ENCODE results near the gene ANKMY1. TPM values are rescaled to one million over a fixed set of nuclear protein-coding genes. Genes with fewer than 3 reads are reported as not detected.

ANKMY1 gene
- total RNA-seq, 1 experiment from 2014 or later = 30.8 TPM

- peak overlapping the region; percentile 98 for H3K27ac ChIP-seq (ENCODE audit: low read length)
- H3K4me2 ChIP-seq (ENCODE audit: low read depth, low read length, poor library complexity, severe bottlenecking) = peak overlapping the region; percentile 86
- no peaks in the 10 kb centered on the region for H3K9me3 ChIP-seq (ENCODE audit: low read length)
- no peaks in the 10 kb centered on the region; the same call in 1 of the 2 replicates for H3K36me3 ChIP-seq (ENCODE audit: insufficient read depth, low read length)
- peak overlapping the region; percentile 93 for H3K9ac ChIP-seq (ENCODE audit: low read length)
- peaks cover 77% of the 10 kb centered on the region for H3K79me2 ChIP-seq (ENCODE audit: low read length)
- H4K20me1 ChIP-seq (ENCODE audit: insufficient read depth, low read depth, low read length) = peaks cover 21% of the 10 kb centered on the region; the same call in 1 of the 2 replicates
- no peaks in the 10 kb centered on the region for H3K27me3 ChIP-seq (ENCODE audit: low read length)
- no peaks in the 10 kb centered on the region for H3K9me2 ChIP-seq (replicated peaks; ENCODE audit: insufficient read depth, low read length)
- no peak for DNase-seq
- H2AFZ ChIP-seq (ENCODE audit: low read length) = no peak overlapping the region
- H3K4me3 ChIP-seq (ENCODE audit: low read length) = peak overlapping the region; percentile 83
- peaks cover 65% of the 10 kb centered on the region for H3K4me1 ChIP-seq (ENCODE audit: low read length)
Measured at GRCh38 chr2:240585681-240586197, 28.0 kb upstream of the ANKMY1 start.

GRCh38 chr2:240585101-240585500 is 27.3 kb upstream of the ANKMY1 start:
- no peaks in the 10 kb centered on the region for H3K27me3 ChIP-seq (ENCODE audit: low read length)
- H3K4me3 ChIP-seq (ENCODE audit: low read length) = peak overlapping the region; percentile 83
- peaks cover 77% of the 10 kb centered on the region for H3K79me2 ChIP-seq (ENCODE audit: low read length)
- peaks cover 26% of the 10 kb centered on the region; the same call in 1 of the 2 replicates for H4K20me1 ChIP-seq (ENCODE audit: insufficient read depth, low read depth, low read length)
- no peaks in the 10 kb centered on the region; the same call in 1 of the 2 replicates for H3K36me3 ChIP-seq (ENCODE audit: insufficient read depth, low read length)
- peaks cover 71% of the 10 kb centered on the region for H3K4me1 ChIP-seq (ENCODE audit: low read length)
- H3K9ac ChIP-seq (ENCODE audit: low read length) = peak overlapping the region; percentile 93
- H3K9me3 ChIP-seq (ENCODE audit: low read length) = no peaks in the 10 kb centered on the region
- DNase-seq = peak; percentile 89
- no peaks in the 10 kb centered on the region for H3K9me2 ChIP-seq (replicated peaks; ENCODE audit: insufficient read depth, low read length)
- H3K27ac ChIP-seq (ENCODE audit: low read length) = peak overlapping the region; percentile 98
- peak overlapping the region; percentile 86 for H3K4me2 ChIP-seq (ENCODE audit: low read depth, low read length, poor library complexity, severe bottlenecking)
- no peak overlapping the region for H2AFZ ChIP-seq (ENCODE audit: low read length)

- H3K4me2 ChIP-seq (ENCODE audit: low read depth, low read length, poor library complexity, severe bottlenecking) = peak overlapping the region; percentile 86
- H3K4me1 ChIP-seq (ENCODE audit: low read length) = peaks cover 77% of the 10 kb centered on the region
- H3K27me3 ChIP-seq (ENCODE audit: low read length) = no peaks in the 10 kb centered on the region
- no peaks in the 10 kb centered on the region for H3K9me2 ChIP-seq (replicated peaks; ENCODE audit: insufficient read depth, low read length)
- H2AFZ ChIP-seq (ENCODE audit: low read length) = no peak overlapping the region
- H3K79me2 ChIP-seq (ENCODE audit: low read length) = peaks cover 77% of the 10 kb centered on the region
- DNase-seq = peak; percentile 97
- no peaks in the 10 kb centered on the region; the same call in 1 of the 2 replicates for H3K36me3 ChIP-seq (ENCODE audit: insufficient read depth, low read length)
- H3K27ac ChIP-seq (ENCODE audit: low read length) = peak overlapping the region; percentile 98
- peak overlapping the region; percentile 93 for H3K9ac ChIP-seq (ENCODE audit: low read length)
- peaks cover 31% of the 10 kb centered on the region for H4K20me1 ChIP-seq (ENCODE audit: insufficient read depth, low read depth, low read length)
- H3K9me3 ChIP-seq (ENCODE audit: low read length) = no peaks in the 10 kb centered on the region
- H3K4me3 ChIP-seq (ENCODE audit: low read length) = peak overlapping the region; percentile 83
Measured at GRCh38 chr2:240584486-240585031, 26.8 kb upstream of the ANKMY1 start.

- Histone ChIP-seq H3K36me3 (ENCODE audit: insufficient read depth, low read length) (no peaks in the 10 kb centered on the region; the same call in 1 of the 2 replicates), H3K4me2 (ENCODE audit: low read depth, low read length, poor library complexity, severe bottlenecking) (peak overlapping the region; percentile 86), H3K4me1 (ENCODE audit: low read length) (peaks cover 83% of the 10 kb centered on the region), H3K27me3 (ENCODE audit: low read length) (no peaks in the 10 kb centered on the region), H3K79me2 (ENCODE audit: low read length) (peaks cover 75% of the 10 kb centered on the region), H3K27ac (ENCODE audit: low read length) (peak overlapping the region; percentile 98), H3K9me2 (replicated peaks; ENCODE audit: insufficient read depth, low read length) (no peaks in the 10 kb centered on the region), H3K9me3 (ENCODE audit: low read length) (no peaks in the 10 kb centered on the region), H3K9ac (ENCODE audit: low read length) (no peak overlapping the region), H2AFZ (ENCODE audit: low read length) (no peak overlapping the region), H4K20me1 (ENCODE audit: insufficient read depth, low read depth, low read length) (peaks cover 37% of the 10 kb centered on the region), H3K4me3 (ENCODE audit: low read length) (no peak overlapping the region)
- no peak for DNase-seq
Measured at GRCh38 chr2:240583774-240584173, 26.0 kb upstream of the ANKMY1 start.

- H3K4me3 ChIP-seq (ENCODE audit: low read length) = no peak overlapping the region
- H2AFZ ChIP-seq (ENCODE audit: low read length) = no peak overlapping the region
- H3K4me1 ChIP-seq (ENCODE audit: low read length) = peaks cover 73% of the 10 kb centered on the region
- H3K9ac ChIP-seq (ENCODE audit: low read length) = no peak overlapping the region; the same call in 1 of the 2 replicates
- peak overlapping the region; percentile 98 for H3K27ac ChIP-seq (ENCODE audit: low read length)
- no peaks in the 10 kb centered on the region for H3K27me3 ChIP-seq (ENCODE audit: low read length)
- peaks cover 28% of the 10 kb centered on the region for H4K20me1 ChIP-seq (ENCODE audit: insufficient read depth, low read depth, low read length)
- no peaks in the 10 kb centered on the region for H3K9me2 ChIP-seq (replicated peaks; ENCODE audit: insufficient read depth, low read length)
- no peaks in the 10 kb centered on the region for H3K9me3 ChIP-seq (ENCODE audit: low read length)
- H3K79me2 ChIP-seq (ENCODE audit: low read length) = peaks cover 70% of the 10 kb centered on the region
- DNase-seq = no peak
- H3K36me3 ChIP-seq (ENCODE audit: insufficient read depth, low read length) = no peaks in the 10 kb centered on the region; the same call in 1 of the 2 replicates
- H3K4me2 ChIP-seq (ENCODE audit: low read depth, low read length, poor library complexity, severe bottlenecking) = no peak overlapping the region
Measured at GRCh38 chr2:240582781-240583180, 25.0 kb upstream of the ANKMY1 start.

- Histone ChIP-seq H3K9me3 (ENCODE audit: low read length) (no peaks in the 10 kb centered on the region), H3K4me2 (ENCODE audit: low read depth, low read length, poor library complexity, severe bottlenecking) (no peak overlapping the region), H3K79me2 (ENCODE audit: low read length) (peaks cover 60% of the 10 kb centered on the region), H3K9me2 (replicated peaks; ENCODE audit: insufficient read depth, low read length) (no peaks in the 10 kb centered on the region), H3K27me3 (ENCODE audit: low read length) (no peaks in the 10 kb centered on the region), H3K4me3 (ENCODE audit: low read length) (no peak overlapping the region), H3K27ac (ENCODE audit: low read length) (peak overlapping the region; percentile 98), H4K20me1 (ENCODE audit: insufficient read depth, low read depth, low read length) (peaks cover 18% of the 10 kb centered on the region), H2AFZ (ENCODE audit: low read length) (no peak overlapping the region), H3K36me3 (ENCODE audit: insufficient read depth, low read length) (no peaks in the 10 kb centered on the region; the same call in 1 of the 2 replicates), H3K9ac (ENCODE audit: low read length) (no peak overlapping the region), H3K4me1 (ENCODE audit: low read length) (peaks cover 66% of the 10 kb centered on the region)
- no peak for DNase-seq
Measured at GRCh38 chr2:240581811-240582210, 24.0 kb upstream of the ANKMY1 start.

- Histone ChIP-seq H3K4me2 (ENCODE audit: low read depth, low read length, poor library complexity, severe bottlenecking) (peak overlapping the region; percentile 18), H3K4me3 (ENCODE audit: low read length) (no peak overlapping the region), H3K27ac (ENCODE audit: low read length) (peak overlapping the region; percentile 53), H3K9me3 (ENCODE audit: low read length) (no peaks in the 10 kb centered on the region), H3K79me2 (ENCODE audit: low read length) (peaks cover 53% of the 10 kb centered on the region), H3K9ac (ENCODE audit: low read length) (peak overlapping the region; percentile 39; the same call in 1 of the 2 replicates), H3K36me3 (ENCODE audit: insufficient read depth, low read length) (no peaks in the 10 kb centered on the region; the same call in 1 of the 2 replicates), H3K4me1 (ENCODE audit: low read length) (peaks cover 61% of the 10 kb centered on the region), H3K27me3 (ENCODE audit: low read length) (no peaks in the 10 kb centered on the region), H4K20me1 (ENCODE audit: insufficient read depth, low read depth, low read length) (peaks cover 18% of the 10 kb centered on the region), H3K9me2 (replicated peaks; ENCODE audit: insufficient read depth, low read length) (no peaks in the 10 kb centered on the region), H2AFZ (ENCODE audit: low read length) (no peak overlapping the region)
- DNase-seq = peak; percentile 85
Measured at GRCh38 chr2:240579771-240580614, 22.2 kb upstream of the ANKMY1 start.

Measured in Karpas-422 (cell line).